Activated CD4-positive, CD25-positive, alpha-beta regulatory T cell treated with anti-CD3 and anti-CD28 coated beads, Interleukin-2, amount 50 U/mL, for 72 hours (primary cell): ENCODE data around the gene BAHD1.

Experiments used
- DNase-seq: peaks from one replicate; pipeline ENCODE4 v3.0.0; 2021

Gene BAHD1

GRCh38 chr15:40425681-40426080, 15.1 kb upstream of the BAHD1 start:
- DNase-seq, result no peak

DNA sequence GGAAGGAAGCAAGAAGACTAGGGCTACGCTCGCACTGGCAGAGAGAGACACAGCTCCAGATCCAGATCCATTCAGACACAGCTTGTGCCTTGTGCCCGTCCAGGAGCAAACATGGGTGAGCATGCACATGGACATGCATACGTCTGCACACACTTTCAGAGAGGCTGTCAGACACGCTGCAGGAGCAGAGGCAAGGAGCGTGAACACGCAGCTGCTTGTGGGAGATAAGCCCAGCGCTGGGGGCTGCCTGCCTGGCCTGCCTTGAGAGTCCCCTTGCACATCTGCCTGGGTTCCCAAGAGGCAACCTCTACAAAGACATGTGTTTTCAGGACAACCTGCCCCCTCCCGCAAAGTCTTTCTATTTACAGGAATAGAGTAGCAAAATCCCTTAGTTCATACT, 13.6 kb upstream of the BAHD1 start:
- no peak for DNase-seq

DNA sequence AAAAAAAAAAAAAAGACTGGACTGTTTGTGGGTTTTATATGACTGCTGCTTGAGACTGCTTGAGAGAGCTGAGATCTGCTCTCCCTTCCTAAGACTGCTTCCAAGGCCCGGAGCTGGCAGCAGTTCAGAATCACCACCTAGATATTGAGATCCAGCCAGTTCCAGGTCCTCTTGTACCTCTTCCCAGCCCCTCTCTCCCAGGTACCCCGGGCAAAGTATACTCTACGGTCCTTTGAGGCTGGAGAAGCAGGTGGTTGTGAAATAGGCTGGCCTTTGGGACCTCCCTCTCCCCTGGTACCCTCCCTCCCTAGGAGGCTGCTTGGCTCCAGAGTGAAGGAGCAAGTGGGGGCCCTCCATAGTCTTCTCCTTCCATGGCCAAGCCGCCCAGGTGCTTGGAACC, 12.6 kb upstream of the BAHD1 start:
- DNase-seq, result no peak

DNA sequence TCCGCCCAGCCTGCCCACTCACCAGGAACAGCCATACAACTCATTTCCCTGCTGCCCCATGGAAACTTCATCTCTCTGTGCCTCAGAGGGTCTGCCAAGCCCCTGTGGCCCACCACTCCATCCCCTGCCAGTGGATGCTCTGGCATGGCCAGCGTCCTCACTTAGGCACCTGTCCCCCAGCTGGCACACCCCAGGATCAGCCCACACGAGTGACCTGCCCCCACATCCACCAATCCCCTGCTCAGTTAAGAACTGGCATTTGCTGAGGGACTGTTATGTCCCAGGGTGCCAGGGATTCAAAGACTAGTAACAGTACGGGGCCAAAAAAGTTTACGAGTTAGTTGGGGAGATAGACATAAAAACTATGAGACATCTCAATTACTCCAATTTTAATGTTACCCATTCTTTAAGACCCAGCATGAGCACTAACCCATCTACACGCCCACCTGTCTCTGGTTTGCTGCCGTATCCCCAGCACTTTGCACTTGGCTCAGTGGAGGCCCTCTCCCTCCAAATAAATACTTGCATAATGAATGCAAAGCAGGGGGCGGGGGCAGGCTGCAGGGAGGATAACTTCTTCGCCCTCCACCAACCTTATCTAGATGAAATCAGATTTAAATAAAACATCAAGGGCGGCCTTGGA, 11.6 kb upstream of the BAHD1 start:
- DNase-seq, result no peak

GRCh38 chr15:40430271-40430805, 10.4 kb upstream of the BAHD1 start:
- no peak for DNase-seq

- DNase-seq, result no peak
Measured at GRCh38 chr15:40435023-40435709, 5.6 kb upstream of the BAHD1 start.

GRCh38 chr15:40435710-40436089, 5.1 kb upstream of the BAHD1 start:
- no peak for DNase-seq

- DNase-seq, result no peak
Measured at GRCh38 chr15:40436116-40436891, 4.4 kb upstream of the BAHD1 start.

DNA sequence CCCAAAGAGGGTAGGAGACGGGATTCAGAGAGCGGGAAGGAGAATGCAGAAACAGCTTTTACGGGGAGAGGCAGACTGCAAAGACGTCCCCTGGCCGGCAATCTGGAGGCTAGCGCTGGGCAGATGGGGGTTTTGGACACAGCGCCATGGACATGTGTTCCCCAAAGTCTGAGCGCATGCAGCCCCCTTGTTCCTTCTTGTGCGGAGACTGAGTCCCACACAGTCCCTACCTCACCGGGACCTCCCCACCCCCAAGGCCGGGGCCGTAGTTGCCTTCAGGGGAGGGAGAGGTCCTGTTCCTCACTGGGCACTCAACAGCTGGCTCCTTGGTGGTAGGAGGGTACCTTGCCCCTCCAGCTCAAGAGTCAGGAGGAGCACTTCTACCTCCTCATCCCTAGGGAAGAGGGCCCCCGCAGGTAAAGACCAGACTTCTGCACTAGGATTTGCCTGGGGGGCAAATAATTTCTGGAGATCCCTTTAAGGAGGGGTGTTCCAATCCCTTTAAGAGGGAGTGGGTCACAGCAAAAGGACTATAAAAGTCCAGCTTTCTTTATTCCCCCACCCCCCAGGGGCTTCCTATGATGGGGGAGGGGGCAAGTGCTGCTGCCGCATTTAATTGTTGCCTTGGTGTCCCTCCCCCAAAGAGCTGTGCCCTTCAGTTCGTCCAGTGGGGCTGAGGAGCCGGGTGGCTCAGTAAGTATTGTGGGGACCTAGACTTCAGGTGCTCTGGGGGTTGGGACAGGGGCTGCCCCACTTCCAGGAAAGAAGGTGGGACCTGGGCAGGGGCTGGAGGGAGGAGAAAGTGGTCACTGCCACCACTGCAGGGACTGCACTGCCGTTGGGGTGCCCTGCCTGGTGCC, 3.6 kb upstream of the BAHD1 start:
- no peak for DNase-seq

DNA sequence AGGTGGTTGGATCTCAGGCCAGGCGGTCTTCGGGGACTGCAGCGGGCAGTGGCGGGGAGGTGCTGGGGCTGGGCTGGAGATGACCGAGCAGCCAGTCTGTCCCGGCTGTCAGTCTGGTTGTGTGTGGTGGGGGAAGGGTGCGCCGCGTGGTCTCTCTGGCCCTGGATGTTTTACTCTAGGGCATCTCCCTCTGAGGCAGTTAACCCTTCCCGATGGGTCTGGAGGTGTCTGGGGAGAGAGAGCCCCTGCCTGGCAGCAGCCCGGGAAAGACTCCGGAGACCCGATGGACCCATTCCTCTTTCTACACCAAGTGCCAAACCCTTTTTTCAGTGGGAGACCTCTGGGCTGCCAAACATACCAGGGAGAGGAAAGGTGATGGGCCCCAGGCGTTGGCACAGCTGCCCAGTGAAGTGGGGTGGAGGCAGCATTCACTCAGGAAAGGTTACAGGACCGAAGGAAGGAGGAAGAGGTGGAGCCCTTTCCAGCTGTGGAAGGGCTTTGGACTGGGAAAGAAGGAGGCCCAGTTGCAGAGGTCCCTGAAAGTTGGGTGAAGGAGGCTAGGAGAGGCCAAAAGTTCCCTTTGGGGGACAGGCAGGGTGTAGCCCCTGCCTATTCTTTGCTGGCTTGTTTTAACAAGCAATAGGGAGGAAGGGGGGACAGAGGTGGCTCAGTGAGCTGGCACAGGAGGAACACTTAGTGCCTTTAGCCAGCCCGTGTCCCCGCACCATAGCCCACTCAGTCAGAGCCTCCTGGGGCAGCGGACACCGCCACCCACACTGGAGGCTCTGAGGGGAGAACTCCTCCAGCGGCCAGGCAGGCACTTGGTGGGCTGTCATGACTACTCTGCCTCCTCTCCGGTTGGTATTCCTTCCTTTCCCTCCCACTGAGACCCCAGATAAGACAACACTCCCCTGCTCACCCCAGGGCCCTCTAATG, 2.7 kb upstream of the BAHD1 start:
- no peak for DNase-seq

DNA sequence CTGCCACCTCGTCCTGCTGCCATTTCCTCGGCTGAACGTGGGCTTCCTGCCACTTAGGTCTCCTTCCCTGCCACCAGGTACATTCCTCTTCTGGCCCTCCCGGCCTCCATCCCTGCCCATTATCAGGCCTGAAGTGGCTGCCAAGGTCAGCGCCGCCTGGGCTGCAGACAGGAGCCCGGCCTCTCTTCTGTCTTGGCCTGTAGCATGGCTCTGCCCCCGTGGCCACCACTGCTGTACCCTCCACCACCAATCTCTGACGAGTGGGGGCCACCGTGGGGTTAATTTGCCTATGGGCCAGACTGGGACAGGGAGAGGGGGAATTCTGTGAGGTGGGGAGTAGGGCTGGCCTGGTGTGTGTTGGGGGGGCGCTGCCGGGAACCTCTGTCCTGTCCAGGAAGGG, 2.0 kb upstream of the BAHD1 start:
- no peak for DNase-seq

DNA sequence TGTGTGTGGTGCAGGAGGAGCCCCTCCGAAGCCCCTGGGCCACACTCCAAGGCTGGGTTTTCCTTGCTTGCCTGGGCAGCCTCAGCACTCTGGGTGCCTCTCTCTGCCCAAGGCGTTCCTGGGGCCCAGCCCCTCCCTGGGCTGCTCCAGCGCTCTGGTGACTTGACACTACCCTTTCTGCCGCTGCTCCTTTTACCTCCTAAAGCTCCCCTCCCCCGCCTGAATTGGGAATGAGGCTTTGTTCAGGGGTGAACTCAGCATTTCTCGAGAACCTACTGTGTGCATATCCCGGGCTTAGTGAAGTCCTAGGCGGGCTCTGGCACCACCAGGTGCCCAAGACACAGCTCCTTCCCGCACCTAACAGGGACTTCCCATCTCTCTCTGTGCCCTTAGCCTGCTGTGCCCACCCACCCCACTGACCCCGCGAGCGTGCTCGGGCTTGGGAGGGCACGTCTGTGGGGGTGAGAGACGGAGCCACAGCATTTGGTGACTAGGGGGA, 1.2 kb upstream of the BAHD1 start:
- DNase-seq, result no peak

DNA sequence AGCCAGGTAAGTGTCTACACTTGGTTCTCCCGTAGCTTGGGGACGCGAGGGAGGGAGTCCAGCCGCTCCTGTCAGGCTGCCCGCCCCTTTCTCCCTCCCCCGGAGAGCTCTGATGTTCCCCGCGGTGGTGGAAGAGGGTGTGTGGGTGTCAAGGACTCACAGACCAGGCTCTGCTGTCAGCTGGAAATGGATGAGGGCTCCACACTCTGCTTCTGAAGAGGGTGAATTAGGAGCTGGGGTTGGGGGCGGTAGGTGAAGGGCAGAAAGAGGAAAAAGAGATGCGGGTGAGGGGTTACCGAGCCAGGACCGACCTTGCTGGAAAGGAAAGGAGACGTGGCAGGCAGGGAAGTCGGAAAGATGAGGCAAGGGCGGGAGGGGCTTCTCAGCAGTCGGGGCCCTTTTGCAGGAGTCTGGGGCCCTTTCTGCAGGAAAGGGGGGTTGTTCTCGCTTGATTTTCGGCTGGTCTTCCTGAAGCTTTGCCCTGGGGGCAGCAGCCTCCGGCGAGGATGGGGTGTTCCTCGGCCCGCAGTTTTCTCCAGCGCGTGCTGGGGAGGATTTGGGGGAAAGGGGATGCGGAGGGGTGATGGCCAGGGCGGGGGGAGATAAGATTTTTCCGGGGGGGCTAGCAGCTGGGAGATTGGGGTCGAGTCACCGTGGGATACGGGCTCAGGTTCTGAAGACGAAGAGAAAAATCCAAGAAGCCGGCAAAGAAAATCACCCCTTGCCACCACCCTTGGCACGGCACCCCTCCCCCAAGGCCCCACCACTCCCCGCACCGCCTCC, 602 bp upstream of the BAHD1 start:
- no peak for DNase-seq

- no peak for DNase-seq
Measured at GRCh38 chr15:40441565-40442531, 1.1 kb downstream of the BAHD1 start.

GRCh38 chr15:40443255-40443654, 2.5 kb downstream of the BAHD1 start:
- DNase-seq, result no peak

DNA sequence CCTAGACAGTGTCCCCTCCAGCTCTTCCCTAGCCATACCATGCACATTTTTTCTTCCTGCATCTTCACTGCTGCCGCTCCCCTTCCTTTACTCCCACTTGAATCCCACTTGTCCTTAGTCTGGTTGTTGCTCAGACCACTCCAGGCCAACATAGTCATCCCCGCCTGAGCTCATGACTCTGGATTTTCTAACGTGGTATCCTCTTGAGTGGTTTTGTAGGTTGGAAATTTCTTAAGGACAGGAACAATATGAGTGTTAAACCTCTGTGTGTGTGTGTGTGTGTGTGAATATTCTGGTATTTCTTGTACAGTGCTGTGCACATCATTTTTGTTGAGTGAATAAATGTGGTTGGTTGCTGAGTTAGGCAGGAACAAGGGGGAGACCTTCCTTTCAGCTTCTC, 3.1 kb downstream of the BAHD1 start:
- no peak for DNase-seq

- DNase-seq, result no peak
Measured at GRCh38 chr15:40444736-40445135, 4.0 kb downstream of the BAHD1 start.

- DNase-seq, result no peak
Measured at GRCh38 chr15:40445421-40445922, 4.7 kb downstream of the BAHD1 start.

DNA sequence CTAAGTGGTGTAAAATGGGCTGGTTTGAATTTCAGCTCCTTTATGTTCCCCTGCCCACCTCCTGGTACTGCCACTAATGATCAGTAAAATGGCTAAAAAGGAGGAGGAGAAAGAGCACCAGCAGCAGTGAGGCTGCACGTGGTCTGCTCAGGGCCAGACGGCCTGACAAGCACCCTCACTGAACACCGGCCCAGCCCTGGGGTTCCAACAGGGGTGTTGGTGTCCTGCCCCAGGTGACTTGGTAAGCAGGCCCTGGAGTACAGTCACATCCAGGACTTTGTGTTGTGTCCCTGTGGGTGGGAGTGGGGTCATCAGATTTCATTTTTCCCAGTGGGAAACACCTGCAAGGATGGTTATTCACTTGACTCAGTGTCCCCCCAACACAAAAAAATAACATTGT, 5.4 kb downstream of the BAHD1 start:
- DNase-seq, result no peak
